Neural cell (in vitro differentiated cells): ENCODE data around the gene PSMB4. TPM values are rescaled to one million over a fixed set of nuclear protein-coding genes. Genes with fewer than 3 reads are reported as not detected.
"Not testable (repeated sequence)": the region's sequence is repeated elsewhere in the genome, so short reads cannot be mapped to it uniquely, and the experiment has no call there.

Source experiments
- H2AFZ ChIP-seq: fragments of 200-600, 300-800 bp; sonication (generic), shearing (Covaris generic); 2 replicates; pipeline ENCODE4 v1.6.0; 2014; ENCODE audit warnings: low read depth, mild to moderate bottlenecking, antibody characterized with exemption, low read length, moderate library complexity
- H3F3A ChIP-seq: fragments of 200-600 bp; shearing (Covaris generic); 2 replicates; pipeline ENCODE4 v1.6.1; 2016; ENCODE audit warnings: mild to moderate bottlenecking, moderate library complexity, mixed read lengths, antibody characterized with exemption, low read length; ENCODE audit not compliant: insufficient read depth, poor library complexity, severe bottlenecking
- H3K27ac ChIP-seq: fragments of 200-600, 300-800 bp; sonication (generic), shearing (Covaris generic); 2 replicates; pipeline ENCODE4 v1.5.1; 2014; ENCODE audit warnings: mild to moderate bottlenecking, low read length, moderate library complexity
- H3K27me3 ChIP-seq: fragments of 300-800, 200-600 bp; sonication (generic), shearing (Covaris generic); 2 replicates; pipeline ENCODE4 v1.6.0; 2014; ENCODE audit warnings: mild to moderate bottlenecking, low read depth, low read length, moderate library complexity; ENCODE audit not compliant: insufficient read depth
- H3K36me3 ChIP-seq: fragments of 300-800, 200-600 bp; sonication (generic), shearing (Covaris generic); 2 replicates; pipeline ENCODE4 v1.5.1; 2014; ENCODE audit warnings: mild to moderate bottlenecking, antibody characterized with exemption, low read length, moderate library complexity; ENCODE audit not compliant: insufficient read depth
- H3K4me2 ChIP-seq: fragments of 300-800, 200-600 bp; sonication (generic), shearing (Covaris generic); 2 replicates; pipeline ENCODE4 v1.6.0; 2014; ENCODE audit warnings: mild to moderate bottlenecking, low read length
- H3K4me3 ChIP-seq: fragments of 300-800, 200-600 bp; sonication (generic), shearing (Covaris generic); 2 replicates; pipeline ENCODE4 v1.5.1; 2014; ENCODE audit warnings: mild to moderate bottlenecking, low read length, moderate library complexity
- H3K79me2 ChIP-seq: fragments of 200-600 bp; shearing (Covaris generic); replicated peaks from 2 replicates; pipeline ENCODE4 v1.6.0; 2014; ENCODE audit warnings: mild to moderate bottlenecking, low read length, moderate library complexity; ENCODE audit not compliant: insufficient read depth
- H3K9ac ChIP-seq: fragments of 300-800, 200-600 bp; sonication (generic), shearing (Covaris generic); 2 replicates; pipeline ENCODE4 v1.6.1; 2016; ENCODE audit warnings: mild to moderate bottlenecking, low read length, mixed read lengths
- H3K9me2 ChIP-seq: fragments of 200-600 bp; shearing (Covaris generic); 2 replicates; pipeline ENCODE4 v1.6.1; 2016; ENCODE audit warnings: mild to moderate bottlenecking, low read length, mixed read lengths; ENCODE audit not compliant: insufficient read depth
- H3K9me3 ChIP-seq: fragments of 200-600, 300-800 bp; sonication (generic), shearing (Covaris generic); 2 replicates; pipeline ENCODE4 v1.6.1; 2016; ENCODE audit warnings: mild to moderate bottlenecking, mixed run types, low read length, moderate library complexity, mixed read lengths
- H4K20me1 ChIP-seq: fragments of 200-600 bp; shearing (Covaris generic); 2 replicates; pipeline ENCODE4 v1.6.1; 2016; ENCODE audit warnings: mild to moderate bottlenecking, mixed run types; ENCODE audit not compliant: insufficient read depth
- CTCF ChIP-seq: fragments of 450-650 bp; IDR thresholded peaks from 2 replicates; pipeline ENCODE4 v1.5.1; 2014; ENCODE audit warnings: antibody characterized with exemption, mild to moderate bottlenecking, moderate library complexity; ENCODE audit not compliant: poor library complexity, severe bottlenecking
- EP300 ChIP-seq: fragments of 450-650 bp; conservative IDR thresholded peaks from 2 replicates; pipeline ENCODE4 v1.6.1; 2014; ENCODE audit warnings: antibody characterized with exemption, mild to moderate bottlenecking, moderate library complexity; ENCODE audit not compliant: poor library complexity, severe bottlenecking
- EZH2 ChIP-seq: fragments of 200-600, 300-800 bp; shearing (Covaris generic), sonication (generic); IDR thresholded peaks from 2 replicates; pipeline ENCODE4 v1.6.1; 2014; ENCODE audit warnings: antibody characterized with exemption, low read length, borderline replicate concordance, mild to moderate bottlenecking; ENCODE audit not compliant: insufficient read depth, poor library complexity, severe bottlenecking
- MXI1 ChIP-seq: fragments of 450-650 bp; conservative IDR thresholded peaks from 2 replicates; pipeline ENCODE4 v1.6.1; 2014; ENCODE audit warnings: antibody characterized with exemption, mild to moderate bottlenecking; ENCODE audit not compliant: poor library complexity, severe bottlenecking
- POLR2AphosphoS5 ChIP-seq: IDR thresholded peaks from 2 replicates; pipeline ENCODE4 v1.6.1; 2012
- RAD21 ChIP-seq: fragments of 450-650 bp; conservative IDR thresholded peaks from 2 replicates; pipeline ENCODE4 v1.6.1; 2014; ENCODE audit warnings: antibody characterized with exemption, mild to moderate bottlenecking, moderate library complexity
- REST ChIP-seq: IDR thresholded peaks from 2 replicates; pipeline ENCODE4 v1.6.1; 2012; ENCODE audit warnings: borderline replicate concordance
- SMC3 ChIP-seq: fragments of 450-650 bp; conservative IDR thresholded peaks from 2 replicates; pipeline ENCODE4 v1.6.1; 2014; ENCODE audit warnings: antibody characterized with exemption, mild to moderate bottlenecking, moderate library complexity; ENCODE audit not compliant: poor library complexity
- TAF1 ChIP-seq: IDR thresholded peaks from 2 replicates; pipeline ENCODE4 v1.6.1; 2012; ENCODE audit warnings: low read depth
- polyA plus RNA-seq: library from polyadenylated mRNA; depleted of rRNA; stranded (reverse); fragments of >200 nt; gene quantifications from 2 replicates; pipeline ENCODE4 v1.2.3, GENCODE V29; 2014

Gene PSMB4
- polyA plus RNA-seq, 1 donor from 2014 or later: 695 TPM

GRCh38 chr1:151391079-151391563, 8.3 kb upstream of the PSMB4 start:
- H3K79me2 ChIP-seq: no peaks in the 10 kb centered on the region
- no peak for TF ChIP-seq EP300
- no peak for TF ChIP-seq CTCF
- TF ChIP-seq POLR2AphosphoS5: no peak
- TF ChIP-seq SMC3: no peak
- TF ChIP-seq EZH2: no peak
- TF ChIP-seq MXI1: no peak
- TF ChIP-seq TAF1: no peak
- TF ChIP-seq REST: no peak
- no peak for TF ChIP-seq RAD21
- no peaks in the 10 kb centered on the region for H3K27me3 ChIP-seq
- H3K4me2 ChIP-seq: no peak overlapping the region
- H3K27ac ChIP-seq: no peak overlapping the region
- H4K20me1 ChIP-seq: no peaks in the 10 kb centered on the region
- H3K9ac ChIP-seq: no peak overlapping the region
- H3F3A ChIP-seq: no peaks in the 10 kb centered on the region
- H2AFZ ChIP-seq: no peak overlapping the region
- H3K9me2 ChIP-seq: no peaks in the 10 kb centered on the region
- H3K4me3 ChIP-seq: no peak overlapping the region
- no peaks in the 10 kb centered on the region for H3K36me3 ChIP-seq
- no peaks in the 10 kb centered on the region for H3K9me3 ChIP-seq

GRCh38 chr1:151393583-151393982, 5.8 kb upstream of the PSMB4 start:
- no peak overlapping the region for H3K4me3 ChIP-seq
- H3K9me3 ChIP-seq: no peaks in the 10 kb centered on the region
- TF ChIP-seq REST (no peak), SMC3 (no peak), CTCF (no peak), MXI1 (no peak), TAF1 (no peak), EZH2 (no peak), RAD21 (no peak), POLR2AphosphoS5 (no peak), EP300 (no peak)
- H3K9me2 ChIP-seq: no peaks in the 10 kb centered on the region
- H3K4me2 ChIP-seq: no peak overlapping the region
- H2AFZ ChIP-seq: no peak overlapping the region
- no peaks in the 10 kb centered on the region for H3K79me2 ChIP-seq
- H3K9ac ChIP-seq: no peak overlapping the region
- H4K20me1 ChIP-seq: no peaks in the 10 kb centered on the region
- H3K27ac ChIP-seq: no peak overlapping the region
- no peaks in the 10 kb centered on the region for H3K27me3 ChIP-seq
- no peaks in the 10 kb centered on the region for H3F3A ChIP-seq
- H3K36me3 ChIP-seq: no peaks in the 10 kb centered on the region

GRCh38 chr1:151396265-151396664, 3.1 kb upstream of the PSMB4 start:
- H3K36me3 ChIP-seq, H3K27me3 ChIP-seq, H2AFZ ChIP-seq, H3K9me2 ChIP-seq, H3K4me3 ChIP-seq, H3K9ac ChIP-seq, H3K9me3 ChIP-seq, H4K20me1 ChIP-seq, H3K4me2 ChIP-seq, H3F3A ChIP-seq, H3K27ac ChIP-seq: not testable (repeated sequence)
- peaks cover 14% of the 10 kb centered on the region for H3K79me2 ChIP-seq
